ENCODE measurements around the gene GRK3. TPM values are rescaled to one million over a fixed set of nuclear protein-coding genes. Genes with fewer than 3 reads are reported as not detected.

Gene GRK3
- total RNA-seq, 2 donors from 2014 or later = 19.4 to 21.0 TPM

DNA sequence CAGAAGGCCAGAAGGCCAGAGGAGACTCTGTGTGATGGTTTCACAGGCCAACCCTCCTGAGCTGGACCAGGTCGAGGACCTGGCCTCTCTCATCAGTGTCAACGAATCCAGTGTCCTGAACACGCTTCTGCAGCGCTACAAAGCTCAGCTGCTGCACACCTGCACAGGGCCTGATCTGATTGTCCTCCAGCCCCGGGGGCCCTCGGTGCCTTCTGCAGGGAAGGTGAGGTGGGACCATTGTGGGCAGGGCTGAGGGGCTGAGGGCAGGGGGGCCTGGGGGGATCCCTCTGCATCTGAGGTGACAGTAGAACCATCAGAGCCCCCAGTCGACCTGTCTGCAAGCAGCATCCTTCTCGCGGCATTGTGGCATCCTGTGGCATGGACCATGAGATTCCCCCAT, 207.8 kb downstream of the GRK3 start:
- H3K36me3 Mint-ChIP-seq (ENCODE audit: low read depth) = no peaks in the 10 kb centered on the region

GRCh38 chr22:25774575-25775026, 210.1 kb downstream of the GRK3 start:
- Histone ChIP-seq H3K4me1 (ENCODE audit: control insufficient read depth, insufficient read depth, low read length) (no peaks in the 10 kb centered on the region), H3K27ac (ENCODE audit: low read depth, low read length) (no peak overlapping the region), H3K4me3 (ENCODE audit: low read length) (no peak overlapping the region), H3K9me3 (ENCODE audit: control insufficient read depth, low read length) (no peaks in the 10 kb centered on the region), H3K36me3 (ENCODE audit: control insufficient read depth, insufficient read depth, low read length) (no peaks in the 10 kb centered on the region), H3K9ac (ENCODE audit: extremely low read depth, low read length, poor library complexity, severe bottlenecking) (no peak overlapping the region), H3K27me3 (ENCODE audit: control insufficient read depth, insufficient read depth, low read length, poor library complexity, severe bottlenecking) (no peaks in the 10 kb centered on the region)
- peaks cover 5% of the 10 kb centered on the region for H3K27me3 Mint-ChIP-seq (ENCODE audit: insufficient read depth)
- peaks cover 2% of the 10 kb centered on the region for H3K4me1 Mint-ChIP-seq
- TF ChIP-seq CTCF (conservative IDR thresholded peaks at IDR 0.05) = peak; percentile 88
- 60 to 64% methylated on average over 7 to 12 of the region's 12 CpGs for WGBS, 2 experiments (ENCODE audit: insufficient coverage in 1 of 2, insufficient read length in 1 of 2)
- no peaks in the 10 kb centered on the region for H3K36me3 Mint-ChIP-seq (ENCODE audit: low read depth)
- H3K4me3 Mint-ChIP-seq = no peak overlapping the region
- H3K27ac Mint-ChIP-seq = no peak overlapping the region
- H3K9me3 Mint-ChIP-seq = no peaks in the 10 kb centered on the region
- peak; percentile 90 for DNase-seq

More for the DNA sequence above, 207.8 kb downstream of the GRK3 start:
- no peak overlapping the region for H3K4me3 ChIP-seq (ENCODE audit: low read length)
- Mint-ChIP-seq H3K4me3 (no peak overlapping the region), H3K27ac (no peak overlapping the region), H3K4me1 (peaks cover 2% of the 10 kb centered on the region), H3K27me3 (ENCODE audit: insufficient read depth) (peaks cover 12% of the 10 kb centered on the region), H3K9me3 (no peaks in the 10 kb centered on the region)
- 81 to 83% methylated on average over 2 to 9 of the region's 9 CpGs for WGBS, 2 experiments (ENCODE audit: insufficient coverage in 1 of 2, insufficient read length in 1 of 2)
- no peaks in the 10 kb centered on the region for H3K27me3 ChIP-seq (ENCODE audit: control insufficient read depth, insufficient read depth, low read length, poor library complexity, severe bottlenecking)
- no peak for DNase-seq
- H3K36me3 ChIP-seq (ENCODE audit: control insufficient read depth, insufficient read depth, low read length) = no peaks in the 10 kb centered on the region
- no peak for TF ChIP-seq CTCF (conservative IDR thresholded peaks at IDR 0.05)
- no peak overlapping the region for H3K27ac ChIP-seq (ENCODE audit: low read depth, low read length)
- no peaks in the 10 kb centered on the region for H3K9me3 ChIP-seq (ENCODE audit: control insufficient read depth, low read length)
- no peaks in the 10 kb centered on the region for H3K4me1 ChIP-seq (ENCODE audit: control insufficient read depth, insufficient read depth, low read length)
- no peak overlapping the region for H3K9ac ChIP-seq (ENCODE audit: extremely low read depth, low read length, poor library complexity, severe bottlenecking)

- no peaks in the 10 kb centered on the region for H3K36me3 ChIP-seq (ENCODE audit: control insufficient read depth, insufficient read depth, low read length)
- Mint-ChIP-seq H3K4me3 (no peak overlapping the region), H3K27me3 (ENCODE audit: insufficient read depth) (peaks cover 5% of the 10 kb centered on the region), H3K27ac (no peak overlapping the region), H3K36me3 (ENCODE audit: low read depth) (no peaks in the 10 kb centered on the region), H3K4me1 (peaks cover 2% of the 10 kb centered on the region), H3K9me3 (no peaks in the 10 kb centered on the region)
- no peak overlapping the region for H3K9ac ChIP-seq (ENCODE audit: extremely low read depth, low read length, poor library complexity, severe bottlenecking)
- WGBS, 2 experiments (ENCODE audit: insufficient coverage in 1 of 2, insufficient read length in 1 of 2) = 44 to 53% methylated on average over 7 to 8 of the region's 8 CpGs
- no peak for TF ChIP-seq CTCF (conservative IDR thresholded peaks at IDR 0.05)
- no peak overlapping the region for H3K27ac ChIP-seq (ENCODE audit: low read depth, low read length)
- peak; percentile 93 for DNase-seq
- H3K4me3 ChIP-seq (ENCODE audit: low read length) = no peak overlapping the region
- no peaks in the 10 kb centered on the region for H3K9me3 ChIP-seq (ENCODE audit: control insufficient read depth, low read length)
- no peaks in the 10 kb centered on the region for H3K27me3 ChIP-seq (ENCODE audit: control insufficient read depth, insufficient read depth, low read length, poor library complexity, severe bottlenecking)
- no peaks in the 10 kb centered on the region for H3K4me1 ChIP-seq (ENCODE audit: control insufficient read depth, insufficient read depth, low read length)
Observed at GRCh38 chr22:25775531-25775930, 211.1 kb downstream of the GRK3 start.

Data from endodermal cell (in vitro differentiated cells).